NCI-H526 (cell line): ENCODE results near the gene KRCC1.
"Not testable (repeated sequence)": the region's sequence is repeated elsewhere in the genome, so short reads cannot be mapped to it uniquely, and the experiment has no call there.

Experiments used
- DNase-seq, 2 experiments: peaks; one replicate each; lab custom pipeline; 2025; lab: John Stamatoyannopoulos, UW

The KRCC1 gene

DNA sequence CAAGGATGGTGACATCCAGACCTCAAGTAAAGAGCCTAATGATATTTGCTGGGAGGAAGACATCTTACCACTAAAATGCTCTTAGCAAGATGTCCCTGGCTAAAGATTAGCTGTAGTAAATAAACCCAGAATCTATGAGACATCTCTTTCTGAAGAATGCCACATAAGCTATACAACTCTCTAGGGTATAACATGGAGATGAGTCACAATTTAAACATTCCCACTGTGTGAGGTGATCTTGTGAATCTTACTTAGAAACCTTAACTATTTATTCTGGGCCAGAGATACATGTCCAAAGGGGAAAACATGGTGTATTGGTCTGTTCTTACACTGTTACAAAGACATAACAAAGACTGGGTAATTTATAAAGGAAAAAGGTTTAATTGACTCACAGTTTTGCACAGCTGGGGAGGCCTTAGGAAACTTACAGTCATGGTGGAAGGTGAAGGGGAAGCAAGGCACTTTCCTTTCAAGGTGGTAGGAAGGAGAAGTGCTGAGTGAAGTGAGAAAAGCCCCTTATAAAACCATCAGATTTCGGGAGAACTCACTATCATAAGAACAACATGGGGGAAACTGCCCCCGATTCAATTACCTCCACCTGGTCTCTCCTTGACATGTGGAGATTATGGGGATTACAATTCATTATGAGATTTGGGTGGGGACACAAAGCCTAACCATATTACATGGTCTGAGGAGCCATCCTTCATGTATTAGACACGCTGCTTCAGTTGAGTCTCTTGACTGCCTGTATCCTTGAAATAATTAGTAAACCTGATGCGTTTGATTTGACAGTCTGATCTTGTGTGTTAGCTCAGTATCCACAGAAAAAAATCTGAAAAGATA is 17.1 kb downstream of the KRCC1 start:
- DNase-seq: no peak

DNA sequence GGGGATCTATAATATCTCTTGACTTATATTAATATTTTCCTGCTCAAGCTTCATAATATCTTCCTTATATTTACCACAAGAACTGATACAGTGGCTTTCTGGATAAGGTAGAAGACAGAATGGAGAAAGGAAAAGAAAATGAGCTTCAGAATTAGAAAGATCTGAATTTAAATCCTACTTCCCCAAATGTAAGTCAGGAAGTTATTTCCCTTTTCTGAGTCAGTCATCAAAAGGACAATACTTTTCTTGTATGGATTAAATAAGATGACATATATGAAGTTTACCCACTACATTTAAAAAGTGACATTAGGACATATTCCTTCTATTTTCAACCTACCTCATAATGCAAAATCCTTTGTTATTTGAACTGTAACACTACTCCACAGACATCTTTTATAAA is 19.0 kb downstream of the KRCC1 start:
- DNase-seq: no peak

DNA sequence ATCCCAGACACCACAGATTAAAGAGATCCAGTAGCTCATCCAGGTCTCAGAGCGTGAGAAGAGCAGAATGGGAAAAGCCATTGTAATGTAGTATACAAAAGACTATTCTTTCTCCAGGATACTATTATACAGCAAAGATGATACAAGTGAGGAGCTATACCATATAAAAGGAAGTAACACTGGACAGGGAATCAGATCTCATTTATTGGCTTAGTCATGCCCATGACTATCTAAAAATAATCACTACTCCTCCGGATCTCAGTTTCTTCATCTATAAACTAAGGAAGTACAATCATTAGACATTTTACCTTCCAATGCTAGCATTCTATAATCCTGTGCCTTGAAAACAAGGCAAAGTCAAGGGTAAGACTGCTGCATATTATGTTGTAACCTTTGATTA is 19.4 kb downstream of the KRCC1 start:
- DNase-seq: no peak

DNA sequence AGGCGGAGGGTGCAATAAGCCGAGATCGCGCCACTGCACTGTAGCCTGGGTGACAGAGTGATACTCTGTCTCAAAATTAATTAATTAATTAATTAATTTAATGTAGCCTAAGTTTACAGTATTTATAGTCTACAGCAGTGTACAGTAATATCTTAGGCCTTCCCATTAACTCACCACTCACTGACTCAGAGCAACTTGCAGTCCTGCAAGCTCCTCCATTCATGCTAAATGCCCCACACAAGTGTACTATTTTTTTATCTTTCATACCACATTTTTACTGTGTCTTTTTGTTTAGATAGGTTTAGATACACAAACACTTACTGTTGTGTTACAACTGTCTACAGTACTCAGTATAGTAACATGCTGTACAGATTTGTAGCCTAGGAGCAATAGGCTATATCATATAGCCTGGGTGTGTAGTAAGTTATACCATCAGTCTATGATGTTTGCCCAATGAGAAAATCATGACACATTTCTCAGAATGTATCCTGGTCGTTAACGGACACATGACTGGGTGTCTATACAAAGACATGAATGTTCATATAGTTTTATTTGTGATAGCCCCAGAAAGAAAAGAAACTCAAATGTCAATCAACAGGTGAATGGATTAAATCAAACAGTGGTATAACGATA is 23.4 kb downstream of the KRCC1 start:
- DNase-seq: no peak

DNA sequence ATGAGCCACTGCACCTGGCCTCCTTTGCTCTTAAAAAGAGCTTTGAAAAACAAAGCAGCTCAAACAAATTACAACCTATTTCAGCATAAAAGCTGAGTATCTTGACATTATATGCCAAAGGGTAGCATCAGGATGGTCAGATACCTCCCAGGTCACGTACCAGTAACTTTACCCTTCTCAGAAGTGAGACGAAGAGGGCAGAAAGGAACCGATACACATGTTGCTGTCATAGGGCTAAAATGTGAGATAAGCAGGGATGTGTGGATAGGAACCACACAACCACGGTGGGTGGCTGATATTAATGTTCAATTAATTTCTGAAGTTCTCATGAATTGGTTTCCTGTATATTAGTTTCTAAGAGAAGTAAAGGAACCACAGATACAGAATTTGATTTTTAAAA is 26.7 kb downstream of the KRCC1 start:
- DNase-seq: no peak

DNA sequence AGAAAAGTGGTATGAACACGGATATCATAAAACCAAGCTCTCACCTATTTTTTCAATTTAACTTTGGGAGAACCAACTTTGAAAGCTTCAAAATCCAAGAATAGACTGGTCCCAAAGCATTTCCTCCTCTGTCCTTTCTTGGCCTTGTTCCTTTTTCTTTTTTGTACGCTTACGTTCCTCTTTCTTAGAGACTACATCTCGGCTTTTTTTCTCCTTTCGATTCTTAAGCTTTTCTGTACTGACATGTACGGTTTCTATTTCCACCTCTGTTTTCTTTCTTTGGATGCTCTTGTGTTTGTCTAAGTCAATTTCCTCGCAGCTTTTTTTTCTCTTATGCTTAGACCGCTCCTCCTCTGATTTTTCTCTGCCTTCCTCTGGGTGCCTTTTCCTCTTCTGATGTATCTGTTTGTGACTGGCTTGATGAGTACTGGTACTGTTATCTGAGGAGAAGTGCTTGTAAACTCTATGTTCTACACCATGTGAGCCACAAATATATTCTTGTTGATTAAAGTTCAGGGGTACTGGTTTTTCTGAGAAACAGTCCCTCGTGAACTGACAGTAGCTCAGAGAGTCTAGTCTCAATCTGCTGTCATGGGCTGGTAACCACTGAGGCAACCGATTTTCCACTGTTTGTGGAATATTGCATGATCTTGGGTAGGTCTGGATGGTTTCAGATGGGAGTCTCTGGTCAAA is 27.7 kb downstream of the KRCC1 start:
- DNase-seq: no peak

DNA sequence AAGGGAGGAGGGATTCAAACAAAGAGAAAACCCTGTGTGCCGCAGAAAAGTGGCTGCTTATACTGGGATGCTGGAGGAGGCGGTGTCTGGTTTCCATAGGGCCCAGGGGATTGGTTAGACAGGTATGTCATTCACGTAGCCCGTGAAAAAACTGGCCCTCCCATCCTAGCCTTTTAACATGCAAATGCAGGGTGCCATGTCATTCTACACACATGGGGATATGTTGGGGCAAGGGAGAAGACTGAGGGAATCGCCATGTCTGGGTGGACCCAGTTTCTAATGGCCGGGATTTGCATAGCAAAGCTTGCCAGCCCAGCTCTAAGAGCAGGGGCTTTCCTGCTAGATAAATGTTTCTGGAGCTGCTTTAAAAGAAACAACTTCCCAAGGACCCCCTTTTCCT is 31.1 kb downstream of the KRCC1 start:
- peak; percentile 96 to 97 for DNase-seq

DNA sequence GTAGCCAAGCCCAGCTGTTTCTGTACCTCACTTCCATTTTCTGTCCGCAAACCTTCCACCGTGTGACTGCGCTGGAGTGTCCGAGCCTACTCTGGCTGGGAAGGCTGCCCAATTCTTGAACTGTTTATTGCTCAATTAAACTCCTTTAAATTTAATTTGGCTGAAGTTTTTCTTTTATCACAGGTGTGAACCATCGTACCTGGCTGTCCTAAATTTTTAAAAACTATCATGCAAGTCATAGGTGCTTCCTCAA is 33.0 kb downstream of the KRCC1 start:
- DNase-seq: no peak

DNA sequence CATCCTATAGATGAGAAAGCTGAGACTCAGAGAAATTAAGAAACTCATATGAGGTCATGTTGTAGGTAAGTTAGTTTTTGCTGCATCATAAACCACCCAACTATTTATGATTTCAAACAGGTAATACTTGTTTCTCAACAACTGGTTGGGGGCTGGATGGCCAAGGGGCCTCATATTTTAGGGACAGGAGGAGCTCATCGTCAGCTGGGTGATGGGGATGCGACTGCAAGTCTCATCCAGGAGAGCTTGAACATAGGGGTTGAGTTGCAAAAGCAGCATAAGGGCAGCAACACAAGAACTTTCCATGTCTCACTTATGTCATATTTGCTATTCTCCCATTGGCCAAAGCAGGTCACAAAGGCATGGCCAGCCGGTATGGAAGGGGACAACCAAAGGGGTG is 35.6 kb downstream of the KRCC1 start:
- DNase-seq: no peak

DNA sequence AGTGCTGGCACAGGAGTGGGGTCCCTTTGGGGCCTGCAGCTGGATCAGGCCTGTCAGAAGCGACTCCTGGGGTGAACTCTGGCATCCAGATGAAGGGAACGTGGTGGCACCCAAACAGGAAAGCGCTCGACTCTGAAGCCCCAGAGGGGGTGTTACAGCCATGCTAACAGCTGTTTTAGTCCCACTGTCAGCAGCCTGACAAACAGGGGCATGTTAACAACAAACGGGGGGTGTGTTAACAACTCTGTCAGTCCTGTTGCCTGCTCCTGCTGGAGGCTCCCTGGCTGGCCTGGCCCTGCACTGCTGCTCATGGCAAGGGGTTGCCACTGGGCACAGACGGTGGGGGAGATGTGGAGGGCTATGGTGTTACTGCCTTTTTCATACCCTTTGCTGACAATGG is 36.7 kb downstream of the KRCC1 start:
- DNase-seq: no peak

DNA sequence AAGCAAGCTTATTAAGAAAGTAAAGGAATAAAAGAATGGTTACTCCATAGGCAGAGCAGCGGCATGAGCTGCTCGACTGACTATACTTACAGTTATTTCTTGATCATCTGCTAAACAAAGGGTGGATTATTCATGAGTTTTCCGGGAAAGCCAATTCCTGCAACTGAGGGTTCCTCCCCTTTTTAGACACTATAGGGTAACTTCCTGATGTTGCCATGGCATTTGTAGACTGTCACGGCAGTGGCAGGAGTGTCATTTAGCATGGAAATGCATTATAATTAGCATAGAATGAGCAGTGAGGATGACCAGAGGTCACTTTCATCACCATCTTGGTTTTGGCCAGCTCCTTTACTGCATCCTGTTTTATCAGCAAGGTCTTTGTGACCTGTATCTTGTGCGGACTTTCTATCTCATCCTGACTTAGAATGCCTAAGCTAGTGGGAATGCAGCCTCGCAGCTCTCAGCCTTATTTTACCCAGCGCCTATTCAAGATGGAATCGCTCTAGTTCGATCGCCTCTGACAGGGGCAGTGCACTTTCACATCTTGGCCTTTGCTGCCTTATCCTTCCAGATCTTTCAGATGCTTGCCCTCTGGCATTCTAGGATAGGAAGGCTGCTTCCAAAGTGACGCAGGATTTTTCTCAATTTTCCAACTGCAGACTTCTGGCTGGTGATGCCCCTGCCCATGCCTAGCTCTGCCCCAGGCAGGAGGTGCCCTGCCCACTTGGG is 37.3 kb downstream of the KRCC1 start:
- DNase-seq: not testable (repeated sequence)

DNA sequence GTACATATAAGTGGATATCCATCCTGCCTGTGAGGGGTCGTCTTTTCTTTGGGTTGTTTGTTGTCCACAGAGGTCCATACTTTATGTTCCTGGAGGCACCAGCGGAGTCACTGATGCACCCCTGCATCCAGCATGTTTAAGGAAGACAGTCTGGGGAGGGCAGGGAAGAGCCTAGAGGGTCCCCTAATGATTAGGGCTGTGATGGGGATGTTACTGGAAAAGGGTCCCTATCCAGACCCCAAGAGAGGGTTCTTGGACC is 37.9 kb downstream of the KRCC1 start:
- DNase-seq: not testable (repeated sequence)

DNA sequence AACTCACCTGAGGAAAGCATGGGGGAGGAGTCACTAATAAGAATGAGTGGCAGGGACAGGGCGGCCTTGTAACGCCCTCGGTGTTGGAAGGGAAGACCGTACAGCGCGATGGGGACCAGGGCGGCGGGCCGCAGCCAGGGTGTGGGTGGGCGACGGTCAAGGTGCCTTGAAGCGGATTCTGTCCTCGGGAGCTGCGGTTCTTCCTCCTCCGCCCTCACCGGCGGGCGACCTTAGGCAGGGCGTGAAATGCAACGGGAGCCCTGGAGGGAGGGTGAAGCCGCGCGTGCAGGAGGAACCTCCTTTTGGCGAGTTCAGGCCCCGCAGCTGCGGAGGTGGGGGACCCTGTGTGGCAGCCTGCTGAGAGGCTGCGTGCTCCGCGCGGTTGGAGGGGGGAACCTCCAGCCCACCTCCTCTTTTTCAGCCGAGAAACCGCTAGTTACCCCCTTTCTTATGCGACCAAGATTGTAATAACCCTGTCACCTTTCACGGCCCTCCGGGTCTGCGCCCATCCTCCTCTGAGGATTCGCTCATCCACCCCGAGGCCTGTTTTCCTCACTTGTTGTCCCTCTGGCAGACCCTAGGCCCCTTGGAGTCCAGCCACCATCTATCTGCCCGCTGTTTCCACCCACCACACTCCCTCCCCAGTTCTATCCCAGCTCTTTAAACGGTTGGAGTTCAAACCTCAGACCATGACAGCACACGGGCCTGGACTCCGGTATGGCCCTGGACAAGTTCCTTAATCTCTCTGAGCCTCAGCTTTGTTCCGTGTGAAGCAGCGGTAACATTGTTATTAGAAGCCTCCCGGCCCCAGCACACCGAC is 38.4 kb downstream of the KRCC1 start:
- DNase-seq: peak in 1 of 2 experiments; percentile 91

DNA sequence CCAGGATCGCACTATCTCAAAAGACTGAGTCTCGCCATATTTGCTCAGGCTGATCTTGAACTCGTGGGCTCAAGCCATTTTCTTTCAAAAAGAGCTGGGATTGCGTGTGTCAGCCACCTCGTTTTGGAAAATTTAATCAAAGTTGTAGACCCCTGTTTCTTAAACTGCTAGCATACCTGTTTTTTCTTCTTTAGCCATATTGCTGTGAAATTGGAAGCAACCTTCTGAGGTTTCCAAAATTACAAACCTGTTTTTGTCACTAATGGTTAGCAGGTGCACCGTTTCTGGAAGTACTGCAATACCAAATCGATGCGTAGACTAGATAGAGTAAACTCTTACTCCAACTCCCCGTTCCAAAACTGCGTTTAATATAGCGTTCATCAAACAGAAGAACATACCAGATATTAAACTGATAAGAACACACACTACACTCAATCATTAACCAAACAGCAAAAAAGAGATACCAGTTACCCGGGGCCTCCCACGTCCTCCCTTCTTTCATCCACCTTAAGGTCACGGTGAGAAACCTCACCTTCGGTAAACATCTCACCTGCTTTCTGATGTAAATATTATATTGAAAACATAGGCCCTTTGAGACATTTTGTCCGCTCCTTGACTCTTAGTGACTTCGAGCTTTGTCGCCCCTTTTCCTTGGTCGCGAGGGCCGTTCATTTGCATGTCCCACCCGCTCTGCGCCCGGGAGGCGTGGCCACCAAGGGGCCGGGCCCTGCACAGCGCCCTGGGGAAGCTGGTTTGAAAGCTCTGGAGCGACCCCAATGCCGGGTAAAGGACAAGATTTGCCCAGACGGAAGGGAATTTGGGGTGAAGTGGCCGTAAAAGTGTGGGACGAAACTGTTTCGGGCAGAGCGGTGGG is 39.3 kb downstream of the KRCC1 start, which contains the start of gene RNU2-63P:
RNU2-63P (minus strand) TSS at position 462 of the 874 bp plus-strand sequence.
- DNase-seq: peak; percentile 98 to 100

DNA sequence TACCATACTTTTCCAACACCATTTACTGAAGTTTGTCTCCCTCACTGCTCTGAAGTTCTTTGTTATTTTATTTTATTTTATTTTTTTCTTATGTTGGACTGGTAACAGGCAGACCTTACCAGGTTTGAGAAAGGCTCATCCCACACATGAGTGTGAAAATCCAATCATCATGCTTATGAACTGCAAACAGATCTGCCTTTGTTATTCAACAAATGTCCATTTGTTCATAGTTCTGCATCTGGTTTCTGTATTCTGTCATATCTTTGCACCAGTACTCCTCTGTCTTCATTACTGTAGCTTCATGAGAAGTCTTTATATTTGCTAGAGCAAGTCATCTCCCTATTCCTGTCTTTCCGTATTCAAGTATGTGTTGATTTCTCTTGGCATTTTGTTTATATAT is 44.6 kb downstream of the KRCC1 start:
- DNase-seq: no peak

DNA sequence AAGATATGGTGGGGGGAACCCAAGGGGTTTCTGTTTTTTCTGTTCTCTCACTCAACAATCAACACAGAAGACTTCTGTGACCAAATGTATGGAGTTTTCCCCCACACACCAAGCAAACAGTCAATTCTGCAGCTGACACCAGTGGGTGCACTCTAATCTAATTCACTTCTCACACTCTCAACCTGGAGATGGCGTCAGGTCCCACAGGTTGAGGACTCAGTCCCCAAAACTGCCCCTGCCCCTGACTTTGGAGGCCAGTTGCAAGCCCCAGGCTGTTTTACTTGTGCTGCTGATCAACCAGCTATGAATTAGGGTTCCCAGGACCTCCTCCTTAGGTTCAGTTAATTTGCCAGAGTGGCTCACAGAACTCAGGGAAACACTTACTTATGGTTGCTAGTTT is 45.4 kb downstream of the KRCC1 start:
- DNase-seq: no peak

DNA sequence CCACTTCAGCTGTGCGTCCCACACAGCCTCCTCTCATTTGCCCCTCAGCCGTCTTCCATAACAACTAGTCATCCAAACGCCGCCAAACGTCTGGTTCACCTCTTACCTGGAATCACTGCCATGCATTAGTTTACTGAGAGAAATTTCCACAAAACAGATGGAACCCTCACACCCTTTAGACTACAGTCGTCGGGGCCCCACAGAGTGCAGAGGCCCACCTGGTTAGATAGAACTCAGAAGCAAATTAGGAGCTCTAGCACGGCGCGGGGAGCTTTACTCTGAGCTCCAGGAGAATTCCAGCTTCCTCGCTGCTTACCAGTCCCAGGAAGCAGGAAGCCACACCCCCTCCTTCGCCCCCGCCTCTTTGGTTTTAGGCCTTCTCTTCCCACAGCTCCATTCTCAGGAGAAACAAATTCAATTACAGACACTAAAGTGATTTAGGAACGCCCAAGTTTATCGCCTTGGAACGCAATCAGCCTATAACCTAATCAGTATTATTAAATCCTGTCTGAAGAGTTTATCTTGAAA is 48.6 kb downstream of the KRCC1 start:
- no peak for DNase-seq

DNA sequence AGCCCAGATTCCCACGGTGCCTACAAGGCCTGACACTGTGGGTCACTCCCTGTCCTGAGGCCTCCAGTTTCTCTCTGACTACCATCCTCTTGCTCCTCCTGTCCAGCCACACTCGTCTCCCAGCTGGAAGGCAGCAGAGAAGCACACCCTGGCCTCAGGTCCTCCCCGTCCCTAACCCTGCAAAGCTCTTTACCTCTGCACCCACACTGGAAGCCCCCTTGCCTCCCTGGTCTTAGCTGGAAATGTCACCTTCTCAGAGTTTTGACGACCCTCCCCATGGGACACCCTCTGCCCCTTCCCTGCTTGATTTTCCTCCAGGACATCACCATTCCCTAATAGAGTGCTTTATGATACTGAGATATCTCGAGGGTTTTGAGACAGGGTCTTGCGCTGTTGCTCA is 49.8 kb downstream of the KRCC1 start:
- DNase-seq: no peak

DNA sequence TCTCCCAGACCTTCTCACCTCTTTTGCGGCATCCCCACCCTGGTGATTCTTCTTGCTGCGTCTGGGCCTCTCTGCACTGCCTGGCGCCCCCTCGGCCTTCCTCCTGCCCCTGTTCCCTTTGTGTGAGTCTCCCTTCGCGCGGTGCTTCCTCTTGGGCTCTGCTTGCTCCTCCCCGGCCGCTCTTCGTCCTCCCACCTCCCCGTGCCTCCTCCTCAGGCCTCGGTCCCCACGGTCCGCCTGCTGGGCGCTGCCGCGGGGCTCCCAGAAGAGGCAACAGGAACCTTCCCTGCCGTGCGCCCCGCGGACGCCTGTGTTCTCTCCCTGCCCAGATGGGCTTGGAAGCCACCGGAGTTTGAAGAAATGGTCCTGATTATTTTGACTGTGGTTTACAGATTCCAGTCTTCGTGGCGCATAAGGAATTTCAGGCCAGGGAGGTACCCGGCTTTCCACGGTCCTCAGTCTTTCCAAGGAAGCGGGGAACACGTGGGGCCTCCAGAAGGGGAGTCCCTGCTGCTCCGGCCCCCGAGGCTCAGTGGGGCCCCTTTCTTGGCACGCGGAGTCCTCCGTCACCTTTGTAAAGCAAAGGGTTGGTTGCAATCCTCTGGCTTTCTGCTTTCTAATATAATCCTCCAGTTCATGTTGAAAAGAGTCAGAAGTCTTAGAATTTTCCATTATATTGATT is 52.4 kb downstream of the KRCC1 start:
- no peak for DNase-seq

DNA sequence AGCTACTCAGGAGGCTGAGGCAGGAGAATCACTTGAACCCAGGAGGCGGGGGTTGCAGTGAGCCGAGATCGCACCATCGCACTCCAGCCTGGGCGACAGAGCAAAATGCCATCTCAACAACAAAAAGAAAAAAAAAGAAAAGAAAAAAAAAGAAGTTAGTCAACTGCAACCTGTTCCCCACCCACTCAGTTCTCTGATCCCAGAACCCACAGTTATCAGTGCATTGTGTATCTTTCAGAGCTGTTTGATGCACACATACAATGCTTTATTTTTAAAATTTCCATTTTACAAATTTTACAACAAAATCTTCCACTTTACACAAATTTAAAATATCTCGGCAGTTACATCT is 53.2 kb downstream of the KRCC1 start:
- DNase-seq: no peak
